CD4-positive, alpha-beta memory T cell (primary cell): ENCODE results near the gene NLGN3. TPM values are rescaled to one million over a fixed set of nuclear protein-coding genes. Genes with fewer than 3 reads are reported as not detected.
"Not testable (repeated sequence)": the region's sequence is repeated elsewhere in the genome, so short reads cannot be mapped to it uniquely, and the experiment has no call there.

Experiments used
- CTCF ChIA-PET: fragments of 350-600 bp; sonication (Branson Sonifier 250); formaldehyde crosslinking; loops from one replicate; lab custom pipeline; 2021; ENCODE audit warnings: inconsistent platforms; ENCODE audit not compliant: partially characterized antibody; lab: Charles Lee
- POLR2A ChIA-PET: fragments of 350-600 bp; sonication (Branson Sonifier 250); formaldehyde crosslinking; loops from one replicate; lab custom pipeline; 2021; ENCODE audit not compliant: partially characterized antibody; lab: Charles Lee
- DNase-seq, 5 donors: peaks; one replicate each; pipeline versions ENCODE4 v3.0.0 to v3.0.0-alpha.2; 2020 to 2022; ENCODE audit warnings: mixed read lengths in 1 of 5
- H3K27ac ChIP-seq: one replicate; pipeline ENCODE4 v1.7.0; 2013; ENCODE audit warnings: low read depth, low read length
- H3K27me3 ChIP-seq: 2 replicates; pipeline ENCODE4 v1.7.0; 2013; ENCODE audit warnings: mild to moderate bottlenecking, low read length, moderate library complexity; ENCODE audit not compliant: insufficient read depth
- H3K36me3 ChIP-seq: 2 replicates; pipeline ENCODE4 v1.7.0; 2013; ENCODE audit warnings: mild to moderate bottlenecking, low read length, moderate library complexity; ENCODE audit not compliant: insufficient read depth
- H3K4me1 ChIP-seq: 2 replicates; pipeline ENCODE4 v1.7.0; 2013; ENCODE audit warnings: mild to moderate bottlenecking, low read length, moderate library complexity; ENCODE audit not compliant: insufficient read depth
- H3K4me3 ChIP-seq, 2 donors: one replicate each; pipeline ENCODE4 v1.7.0; 2013; ENCODE audit warnings: low read length in 2 of 2, mild to moderate bottlenecking in 1 of 2
- H3K9me3 ChIP-seq, 2 donors: one replicate each; pipeline ENCODE4 v1.7.0; 2013; ENCODE audit warnings: low read length in 2 of 2, control low read depth in 1 of 2; ENCODE audit not compliant: control insufficient read depth in 1 of 2
- H3K27ac Mint-ChIP-seq, 7 donors: one replicate each; pipeline ENCODE4 v1.8.0; 2020 to 2021; ENCODE audit warnings: mixed read lengths in 7 of 7, mild to moderate bottlenecking in 6 of 7, inconsistent platforms in 3 of 7, moderate library complexity in 3 of 7
- H3K27me3 Mint-ChIP-seq, 2 donors: one replicate each; pipeline ENCODE4 v1.8.0; 2020 to 2021; ENCODE audit warnings: mixed read lengths in 2 of 2
- H3K36me3 Mint-ChIP-seq, 2 donors: one replicate each; pipeline ENCODE4 v1.8.0; 2020 to 2021; ENCODE audit warnings: mixed read lengths in 2 of 2, inconsistent platforms in 1 of 2, mild to moderate bottlenecking in 1 of 2
- H3K4me1 Mint-ChIP-seq, 4 donors: one replicate each; pipeline ENCODE4 v1.8.0; 2020 to 2021; ENCODE audit warnings: mixed read lengths in 4 of 4, mild to moderate bottlenecking in 1 of 4
- H3K4me3 Mint-ChIP-seq, 8 donors: one replicate each; pipeline ENCODE4 v1.8.0; 2020 to 2021; ENCODE audit warnings: mixed read lengths in 8 of 8, mild to moderate bottlenecking in 7 of 8, moderate library complexity in 6 of 8, inconsistent platforms in 3 of 8
- H3K9me3 Mint-ChIP-seq, 8 donors: one replicate each; pipeline ENCODE4 v1.8.0; 2020 to 2021; ENCODE audit warnings: mixed read lengths in 8 of 8, mild to moderate bottlenecking in 5 of 8, inconsistent platforms in 3 of 8, moderate library complexity in 1 of 8
- intact Hi-C: fragments of 100-400 bp; cut with micrococcal nuclease; formaldehyde crosslinking; loops from one replicate; pipeline ENCODE4 v1.15.1; 2023
- polyA plus RNA-seq, 2 donors: library from polyadenylated mRNA; unstranded; fragments of 300-500 nt; fragmentation: Illumina TruSeq; gene quantifications; one replicate each; pipeline ENCODE4 v1.2.3, GENCODE V29; 2021
- total RNA-seq, 2 experiments: library from RNA; stranded (reverse); gene quantifications; one replicate each; pipeline ENCODE4 v1.2.3, GENCODE V29; 2021

NLGN3 gene
- total and polyA plus RNA-seq, 4 experiments from 2014 or later = 0.21 to 2.3 (median 1.2) TPM

DNA sequence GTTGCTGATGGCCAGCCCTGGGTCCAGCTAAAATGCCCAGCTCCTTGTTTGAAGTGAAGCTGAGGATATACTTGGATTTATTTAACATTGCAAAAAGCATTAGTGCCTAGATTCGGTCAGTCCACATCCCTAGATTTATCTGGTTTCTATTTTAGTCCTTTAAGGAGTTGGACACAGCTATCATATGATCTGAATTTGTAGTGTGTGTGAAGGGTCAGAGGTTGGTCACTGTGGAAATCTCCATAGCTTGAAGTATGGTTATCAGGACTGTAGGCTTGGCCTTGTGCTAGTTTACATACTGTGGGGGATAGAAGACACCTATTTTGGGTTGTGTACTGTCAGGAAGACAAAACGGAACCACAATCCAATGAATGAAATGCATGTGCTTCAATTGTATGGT is 28.8 kb downstream of the NLGN3 start:
- Mint-ChIP-seq H3K4me3 (no peak overlapping the region), H3K36me3 (peaks cover 0 to 22% of the 10 kb centered on the region in 2 donors), H3K4me1 (peaks cover 0 to 23% (median 5%) of the 10 kb centered on the region in 4 donors), H3K27me3 (no peaks in the 10 kb centered on the region), H3K27ac (no peak overlapping the region), H3K9me3 (peaks cover 0 to 1% (median 0%) of the 10 kb centered on the region in 8 donors)
- ChIA-PET POLR2A (interaction anchor here (1.1 kb wide), 1 partner anchor 73 kb away, joined by 3 read pairs; no protein-coding TSS in a partner anchor), CTCF (interaction anchor here (1.0 kb wide), 1 partner anchor 15 kb away, joined by 4 read pairs; no protein-coding TSS in a partner anchor)
- Histone ChIP-seq H3K36me3 (no peaks in the 10 kb centered on the region), H3K27me3 (no peaks in the 10 kb centered on the region), H3K9me3 (no peaks in the 10 kb centered on the region), H3K4me3 (no peak overlapping the region), H3K27ac (no peak overlapping the region), H3K4me1 (no peaks in the 10 kb centered on the region)
- intact Hi-C loops = no loop called here
- no peak for DNase-seq

DNA sequence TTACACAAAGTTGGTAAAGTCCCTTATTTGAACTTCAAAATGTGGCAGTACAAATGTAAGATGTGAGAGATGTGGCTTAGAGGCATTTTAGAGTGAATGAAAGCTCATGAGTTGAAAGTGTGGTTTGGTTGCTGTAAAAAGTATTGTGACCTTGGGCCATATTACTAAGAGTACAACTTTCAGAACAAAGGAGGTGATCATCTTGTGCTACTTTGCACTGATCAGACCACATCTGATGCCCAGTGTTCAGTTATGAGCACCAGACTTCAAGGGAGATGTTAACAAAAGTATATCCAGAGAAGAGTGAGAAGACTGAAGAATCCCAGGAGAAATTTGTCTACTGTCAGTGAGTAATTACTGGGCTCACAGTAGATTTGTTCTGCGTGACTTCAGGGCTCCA is 30.2 kb downstream of the NLGN3 start:
- Histone ChIP-seq H3K27ac (no peak overlapping the region), H3K36me3 (no peaks in the 10 kb centered on the region), H3K9me3 (no peaks in the 10 kb centered on the region), H3K4me3 (no peak overlapping the region), H3K4me1 (no peaks in the 10 kb centered on the region), H3K27me3 (no peaks in the 10 kb centered on the region)
- peaks cover 0 to 26% of the 10 kb centered on the region in 2 donors for H3K36me3 Mint-ChIP-seq
- ChIA-PET POLR2A (no interaction called here), CTCF (no interaction called here)
- no peak for DNase-seq
- no peak overlapping the region for H3K27ac Mint-ChIP-seq
- peaks cover 0 to 1% (median 0%) of the 10 kb centered on the region in 8 donors for H3K9me3 Mint-ChIP-seq
- H3K27me3 Mint-ChIP-seq = no peaks in the 10 kb centered on the region
- intact Hi-C loops = no loop called here
- H3K4me1 Mint-ChIP-seq = peaks cover 4 to 22% (median 8%) of the 10 kb centered on the region in 4 donors
- H3K4me3 Mint-ChIP-seq = no peak overlapping the region

DNA sequence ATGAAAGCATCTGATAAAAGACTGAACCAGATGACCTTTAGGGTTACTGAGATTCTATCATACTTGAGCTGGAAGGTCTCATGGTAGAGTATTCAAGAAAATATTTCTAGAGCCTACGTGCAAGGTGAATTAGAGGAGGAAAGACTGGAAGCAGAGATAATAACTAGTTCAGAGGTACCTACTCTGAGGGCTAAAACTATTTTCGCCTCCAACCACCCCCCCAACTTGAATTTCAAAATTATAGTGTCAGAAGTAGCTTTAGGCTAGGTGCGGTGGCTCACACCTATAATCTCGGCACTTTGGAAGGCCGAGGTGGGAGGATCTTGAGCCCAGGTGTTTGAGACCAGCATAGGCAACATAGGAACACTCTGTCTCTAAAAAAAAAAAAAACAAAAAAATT is 30.9 kb downstream of the NLGN3 start:
- H3K4me3 ChIP-seq = no peak overlapping the region
- DNase-seq = no peak
- H3K9me3 ChIP-seq = no peaks in the 10 kb centered on the region
- no peaks in the 10 kb centered on the region for H3K4me1 ChIP-seq
- H3K4me1 Mint-ChIP-seq = peaks cover 5 to 15% (median 7%) of the 10 kb centered on the region in 4 donors
- H3K4me3 Mint-ChIP-seq = no peak overlapping the region
- H3K36me3 Mint-ChIP-seq = peaks cover 0 to 26% of the 10 kb centered on the region in 2 donors
- H3K27ac ChIP-seq = no peak overlapping the region
- POLR2A ChIA-PET = no interaction called here
- H3K36me3 ChIP-seq = no peaks in the 10 kb centered on the region
- intact Hi-C loops = no loop called here
- CTCF ChIA-PET = interaction anchor here (0.7 kb wide), 1 partner anchor 836 kb away, joined by 3 read pairs; no protein-coding TSS in a partner anchor
- H3K27me3 ChIP-seq = no peaks in the 10 kb centered on the region
- no peak overlapping the region for H3K27ac Mint-ChIP-seq
- peaks cover 0 to 1% (median 0%) of the 10 kb centered on the region in 8 donors for H3K9me3 Mint-ChIP-seq
- H3K27me3 Mint-ChIP-seq = no peaks in the 10 kb centered on the region

DNA sequence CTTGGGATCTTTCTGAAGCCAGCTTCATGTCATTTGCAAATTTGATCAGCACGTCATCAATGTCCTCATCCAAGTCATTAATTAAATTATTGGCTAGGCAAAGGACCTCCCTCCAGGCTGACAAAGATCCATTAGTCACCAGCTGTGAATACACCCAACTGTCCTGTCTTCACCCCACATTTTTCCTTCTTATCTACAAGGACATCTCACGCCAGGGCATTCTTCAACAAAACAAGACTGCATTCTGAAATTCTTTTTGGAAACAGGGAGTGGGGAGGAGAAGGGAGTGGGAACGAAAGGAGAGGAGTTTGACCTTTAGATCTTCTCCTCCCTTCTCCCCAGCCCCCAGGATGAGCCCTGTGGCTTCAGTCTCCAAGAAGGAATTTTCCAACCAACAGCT is 32.7 kb downstream of the NLGN3 start:
- peaks cover 0 to 1% (median 0%) of the 10 kb centered on the region in 8 donors for H3K9me3 Mint-ChIP-seq
- H3K36me3 Mint-ChIP-seq = peaks cover 0 to 33% of the 10 kb centered on the region in 2 donors
- intact Hi-C loops = no loop called here
- Histone ChIP-seq H3K4me3 (no peak overlapping the region), H3K36me3 (no peaks in the 10 kb centered on the region), H3K9me3 (no peaks in the 10 kb centered on the region), H3K27ac (no peak overlapping the region), H3K27me3 (no peaks in the 10 kb centered on the region), H3K4me1 (no peaks in the 10 kb centered on the region)
- no peak overlapping the region for H3K27ac Mint-ChIP-seq
- DNase-seq = no peak
- H3K27me3 Mint-ChIP-seq = no peaks in the 10 kb centered on the region
- POLR2A ChIA-PET = interaction anchor here (1.4 kb wide), 1 partner anchor 76 kb away, joined by 3 read pairs; no protein-coding TSS in a partner anchor
- CTCF ChIA-PET = interaction anchor here (0.5 to 3.2 kb wide), 4 partner anchors 27 to 408 kb away, joined by 3 to 11 read pairs (median 4); no protein-coding TSS in a partner anchor
- no peak overlapping the region for H3K4me3 Mint-ChIP-seq
- H3K4me1 Mint-ChIP-seq = peaks cover 7 to 14% (median 12%) of the 10 kb centered on the region in 4 donors

DNA sequence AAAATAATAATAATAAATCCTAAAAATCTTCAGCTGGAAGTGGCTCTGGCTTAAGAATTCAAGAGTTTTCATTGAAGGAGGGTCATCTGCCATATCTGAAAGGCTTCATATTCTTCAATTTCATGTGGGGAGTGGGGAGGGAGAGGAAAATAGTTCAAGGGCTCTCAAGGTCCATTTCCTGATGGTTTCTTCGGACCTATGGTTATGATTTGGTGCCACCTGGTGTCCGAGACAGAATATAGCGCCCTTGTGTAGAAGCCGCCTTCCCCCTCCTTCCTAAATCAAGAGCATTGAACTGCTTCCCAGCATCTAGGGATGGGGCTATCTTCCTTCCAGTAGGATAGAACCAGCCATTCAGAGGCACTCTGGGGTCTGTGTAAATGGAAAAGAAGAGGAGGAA is 34.3 kb downstream of the NLGN3 start:
- no peaks in the 10 kb centered on the region for H3K27me3 Mint-ChIP-seq
- peak overlapping the region in 6 of 7 donors; percentile 14 to 86 (median 71) for H3K27ac Mint-ChIP-seq
- peak in 4 of 5 donors; percentile 39 to 54 (median 45) for DNase-seq
- H3K4me3 ChIP-seq = no peak overlapping the region
- no peaks in the 10 kb centered on the region for H3K27me3 ChIP-seq
- peaks cover 0 to 1% (median 0%) of the 10 kb centered on the region in 8 donors for H3K9me3 Mint-ChIP-seq
- ChIA-PET CTCF (interaction anchor here (1.3 to 4.9 kb wide), 10 partner anchors 12 to 728 kb away, joined by 3 to 31 read pairs (median 6); no protein-coding TSS in a partner anchor), POLR2A (interaction anchor here (1.4 kb wide), 2 partner anchors 17 to 78 kb away, joined by 3 read pairs; no protein-coding TSS in a partner anchor)
- H3K9me3 ChIP-seq = no peaks in the 10 kb centered on the region
- H3K36me3 ChIP-seq = no peaks in the 10 kb centered on the region
- H3K36me3 Mint-ChIP-seq = peaks cover 0 to 29% of the 10 kb centered on the region in 2 donors
- H3K4me3 Mint-ChIP-seq = no peak overlapping the region
- no peak overlapping the region for H3K27ac ChIP-seq
- H3K4me1 Mint-ChIP-seq = peaks cover 5 to 23% (median 16%) of the 10 kb centered on the region in 4 donors
- intact Hi-C loops = loop anchor here (1.0 to 2.0 kb wide), 4 partner anchors 50 to 410 kb away; no protein-coding TSS in a partner anchor
- H3K4me1 ChIP-seq = peaks cover 8% of the 10 kb centered on the region

DNA sequence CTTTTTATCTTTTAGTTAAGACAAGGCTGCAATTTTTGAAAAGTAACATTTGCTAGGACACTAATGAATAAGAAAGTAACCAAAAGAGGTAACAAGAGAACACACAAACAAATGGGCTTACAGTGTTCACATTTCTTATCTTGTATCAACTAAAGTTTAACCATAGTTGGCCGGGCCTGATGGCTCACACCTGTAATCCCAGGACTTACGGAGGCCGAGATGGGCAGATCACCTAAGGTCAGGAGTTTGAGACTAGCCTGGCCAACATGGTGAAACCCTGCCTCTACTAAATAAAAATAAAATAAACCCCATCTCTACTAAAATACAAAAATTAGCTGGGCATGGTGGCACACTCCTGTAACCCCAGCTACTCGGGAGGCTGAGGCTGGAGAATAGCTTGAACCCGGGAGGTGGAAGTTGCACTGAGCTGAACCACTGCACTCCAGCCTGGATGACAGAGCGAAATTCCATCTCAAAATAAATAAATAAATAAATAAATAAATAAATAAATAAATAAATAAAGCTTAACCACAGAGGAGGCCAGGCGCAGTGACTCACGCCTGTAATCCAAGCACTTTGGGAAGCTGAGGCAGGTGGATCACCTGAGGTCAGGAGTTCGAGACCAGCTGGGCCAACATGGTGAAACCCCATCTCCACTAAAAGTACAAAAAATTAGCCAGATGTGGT is 36.1 kb downstream of the NLGN3 start:
- ChIA-PET CTCF (interaction anchor here (0.7 to 4.9 kb wide), 6 partner anchors 43 to 411 kb away, joined by 3 to 31 read pairs (median 6); no protein-coding TSS in a partner anchor), POLR2A (interaction anchor here (1.0 to 4.0 kb wide), 8 partner anchors 16 to 185 kb away, joined by 4 to 67 read pairs (median 22); partner anchors contain the start of genes IL2RG, MED12, NONO and SNX12)
- not testable (repeated sequence) for H3K27me3 ChIP-seq, H3K4me3 ChIP-seq, H3K4me1 ChIP-seq, H3K27me3 Mint-ChIP-seq, H3K9me3 Mint-ChIP-seq, H3K36me3 ChIP-seq, DNase-seq, H3K9me3 ChIP-seq
- intact Hi-C loops = loop anchor here (1.0 to 5.0 kb wide), 3 partner anchors 68 to 186 kb away; partner anchors contain the start of genes IL2RG, SNX12 and TAF1
- Mint-ChIP-seq H3K4me1 (peaks cover 5 to 23% (median 16%) of the 10 kb centered on the region in 4 donors), H3K4me3 (peak overlapping the region in 5 of 8 donors; percentile 10 to 46 (median 30)), H3K27ac (peak overlapping the region in 5 of 7 donors; percentile 43 to 80 (median 66)), H3K36me3 (peaks cover 0 to 24% of the 10 kb centered on the region in 2 donors)
- peak overlapping the region; percentile 85 for H3K27ac ChIP-seq
